ENCODE measurements around the gene TNFRSF1A. TPM values are rescaled to one million over a fixed set of nuclear protein-coding genes. Genes with fewer than 3 reads are reported as not detected.
A peak's percentile ranks its signal among the peaks of the same experiment; 100 is the strongest.

The TNFRSF1A gene
- total and polyA plus RNA-seq, 2 of the 13 experiments (the other 11 are each of a cell fraction or from before 2014, with no cell fraction given): 41.5 to 61.2 TPM

DNA sequence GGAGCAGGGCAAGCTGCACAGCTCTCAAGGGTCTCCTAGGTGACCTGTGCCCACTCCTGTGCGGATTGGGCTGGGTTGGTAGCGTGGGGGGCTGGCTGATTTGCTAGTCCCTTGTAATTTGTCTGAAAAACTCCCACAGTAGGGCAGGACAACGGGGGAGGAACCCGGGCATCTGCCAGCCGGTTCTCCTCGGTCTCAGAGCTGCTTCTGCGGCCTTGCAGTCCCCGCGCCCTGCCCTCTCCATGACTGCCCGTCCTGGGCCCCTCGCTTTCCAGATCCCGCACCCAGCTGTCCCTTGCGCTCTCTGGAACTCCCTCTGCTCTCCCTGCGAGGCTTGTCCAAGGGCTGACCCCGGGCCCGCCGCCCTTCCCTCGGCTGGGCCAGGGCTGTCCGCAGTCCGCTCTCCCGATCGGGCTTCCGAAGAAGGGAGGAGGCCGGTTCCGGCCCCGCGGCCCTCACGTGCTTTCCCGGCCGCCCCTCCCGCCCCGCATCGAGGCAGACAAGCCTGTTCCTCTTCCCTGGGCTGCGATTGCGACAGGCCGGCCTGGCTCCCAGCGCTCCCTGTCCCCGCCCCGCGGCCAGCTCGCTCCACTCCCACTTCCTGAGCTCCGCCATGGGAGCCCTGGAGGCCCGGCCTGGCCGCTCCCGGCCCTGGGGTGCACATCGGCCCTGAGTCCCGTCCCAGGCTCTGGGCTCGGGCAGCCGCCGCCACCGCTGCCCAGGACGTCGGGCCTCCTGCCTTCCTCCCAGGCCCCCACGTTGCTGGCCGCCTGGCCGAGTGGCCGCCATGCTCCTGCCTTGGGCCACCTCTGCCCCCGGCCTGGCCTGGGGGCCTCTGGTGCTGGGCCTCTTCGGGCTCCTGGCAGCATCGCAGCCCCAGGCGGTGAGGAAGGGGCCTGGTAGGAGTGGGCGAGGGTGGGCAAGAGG is 42.0 kb upstream of the TNFRSF1A start, which contains the start of gene LTBR (continued):
- TF ChIP-seq, protein P1, sequence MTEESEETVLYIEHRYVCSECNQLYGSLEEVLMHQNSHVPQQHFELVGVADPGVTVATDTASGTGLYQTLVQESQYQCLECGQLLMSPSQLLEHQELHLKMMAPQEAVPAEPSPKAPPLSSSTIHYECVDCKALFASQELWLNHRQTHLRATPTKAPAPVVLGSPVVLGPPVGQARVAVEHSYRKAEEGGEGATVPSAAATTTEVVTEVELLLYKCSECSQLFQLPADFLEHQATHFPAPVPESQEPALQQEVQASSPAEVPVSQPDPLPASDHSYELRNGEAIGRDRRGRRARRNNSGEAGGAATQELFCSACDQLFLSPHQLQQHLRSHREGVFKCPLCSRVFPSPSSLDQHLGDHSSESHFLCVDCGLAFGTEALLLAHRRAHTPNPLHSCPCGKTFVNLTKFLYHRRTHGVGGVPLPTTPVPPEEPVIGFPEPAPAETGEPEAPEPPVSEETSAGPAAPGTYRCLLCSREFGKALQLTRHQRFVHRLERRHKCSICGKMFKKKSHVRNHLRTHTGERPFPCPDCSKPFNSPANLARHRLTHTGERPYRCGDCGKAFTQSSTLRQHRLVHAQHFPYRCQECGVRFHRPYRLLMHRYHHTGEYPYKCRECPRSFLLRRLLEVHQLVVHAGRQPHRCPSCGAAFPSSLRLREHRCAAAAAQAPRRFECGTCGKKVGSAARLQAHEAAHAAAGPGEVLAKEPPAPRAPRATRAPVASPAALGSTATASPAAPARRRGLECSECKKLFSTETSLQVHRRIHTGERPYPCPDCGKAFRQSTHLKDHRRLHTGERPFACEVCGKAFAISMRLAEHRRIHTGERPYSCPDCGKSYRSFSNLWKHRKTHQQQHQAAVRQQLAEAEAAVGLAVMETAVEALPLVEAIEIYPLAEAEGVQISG (CRISPR knock-in tag; IDR thresholded peaks at IDR 0.05): peak; percentile 89
- TF ChIP-seq GZF1 (CRISPR knock-in tag; IDR thresholded peaks at IDR 0.05) (peak; percentile 67), BCL6 (CRISPR knock-in tag; IDR thresholded peaks at IDR 0.05) (peak; percentile 78), ZSCAN29 (CRISPR knock-in tag; conservative IDR thresholded peaks at IDR 0.05) (no peak; the same call in 1 of the 2 replicates), PBX2 (CRISPR knock-in tag; IDR thresholded peaks at IDR 0.05) (no peak), NCOA1 (CRISPR knock-in tag; IDR thresholded peaks at IDR 0.05) (peak; percentile 93), CHD4 (IDR thresholded peaks at IDR 0.05; ENCODE audit: borderline replicate concordance, low read length) (no peak), ZFP82 (CRISPR knock-in tag; IDR thresholded peaks at IDR 0.05; ENCODE audit: borderline replicate concordance) (peak; percentile 96; the same call in 1 of the 2 replicates), ZNF333 (CRISPR knock-in tag; IDR thresholded peaks at IDR 0.05; ENCODE audit: borderline replicate concordance) (no peak), MLXIP (CRISPR knock-in tag; IDR thresholded peaks at IDR 0.05; ENCODE audit: borderline replicate concordance) (no peak), NCOA5 (CRISPR knock-in tag; IDR thresholded peaks at IDR 0.05) (no peak), ZNF160 (CRISPR knock-in tag; IDR thresholded peaks at IDR 0.05) (peak; percentile 58; the same call in 1 of the 2 replicates), ZNF781 (CRISPR knock-in tag; IDR thresholded peaks at IDR 0.05; ENCODE audit: borderline replicate concordance, not compliant biosample characterization) (peak; percentile 73), ZFAT (CRISPR knock-in tag; conservative IDR thresholded peaks at IDR 0.05) (no peak; the same call in 1 of the 2 replicates), PRPF4 (IDR thresholded peaks at IDR 0.05; ENCODE audit: low read depth, low read length, poor library complexity, severe bottlenecking) (no peak)
- TF ChIP-seq, protein P2, sequence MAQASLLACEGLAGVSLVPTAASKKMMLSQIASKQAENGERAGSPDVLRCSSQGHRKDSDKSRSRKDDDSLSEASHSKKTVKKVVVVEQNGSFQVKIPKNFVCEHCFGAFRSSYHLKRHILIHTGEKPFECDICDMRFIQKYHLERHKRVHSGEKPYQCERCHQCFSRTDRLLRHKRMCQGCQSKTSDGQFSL (CRISPR knock-in tag; IDR thresholded peaks at IDR 0.05): no peak; the same call in 1 of the 2 replicates
